HepG2 (cell line): ENCODE measurements around the gene MST1R. TPM values are rescaled to one million over a fixed set of nuclear protein-coding genes. Genes with fewer than 3 reads are reported as not detected.

ENCODE experiments used
- ATM ChIP-seq: fragments of 450-650 bp; IDR thresholded peaks from 2 replicates; pipeline ENCODE4 v1.7.1; 2017; ENCODE audit warnings: mild to moderate bottlenecking, borderline replicate concordance
- EED ChIP-seq: sonication (generic); formaldehyde crosslinking; IDR thresholded peaks from 2 replicates; pipeline ENCODE4 v1.5.0; 2020; ENCODE audit warnings: mild to moderate bottlenecking, missing genetic modification reagents
- FOXK2 ChIP-seq: fragments of 450-650 bp; IDR thresholded peaks from 2 replicates; pipeline ENCODE4 v1.6.1; 2016
- FOXP4 ChIP-seq: sonication (generic); formaldehyde crosslinking; IDR thresholded peaks from 2 replicates; pipeline ENCODE4 v1.4.0; 2020; ENCODE audit warnings: missing genetic modification reagents
- MTA1 ChIP-seq: sonication (generic); formaldehyde crosslinking; IDR thresholded peaks from 2 replicates; pipeline ENCODE4 v1.4.0; 2020; ENCODE audit warnings: missing genetic modification reagents, mild to moderate bottlenecking, borderline replicate concordance
- TBP ChIP-seq: sonication (generic); formaldehyde crosslinking; IDR thresholded peaks from 2 replicates; pipeline ENCODE4 v1.5.0; 2020; ENCODE audit warnings: missing genetic modification reagents
- ZFP37 ChIP-seq: sonication (generic); formaldehyde crosslinking; IDR thresholded peaks from 2 replicates; pipeline ENCODE4 v1.4.0; 2020; ENCODE audit warnings: missing genetic modification reagents, borderline replicate concordance
- ZNF318 ChIP-seq: sonication (generic); formaldehyde crosslinking; IDR thresholded peaks from 2 replicates; pipeline ENCODE4 v1.4.0; 2020; ENCODE audit warnings: mild to moderate bottlenecking, missing genetic modification reagents
- ZNF547 ChIP-seq: sonication (generic); formaldehyde crosslinking; IDR thresholded peaks from 2 replicates; pipeline ENCODE4 v1.5.1; 2020; ENCODE audit warnings: mild to moderate bottlenecking, missing genetic modification reagents
- ZSCAN31 ChIP-seq: sonication (generic); formaldehyde crosslinking; IDR thresholded peaks from 2 replicates; pipeline ENCODE4 v1.5.0; 2020; ENCODE audit warnings: low read depth, mild to moderate bottlenecking, missing genetic modification reagents
- polyA plus RNA-seq, 8 experiments: library from polyadenylated mRNA; depleted of rRNA in 3 of 8; stranded (reverse) in 7 of 8; unstranded in 1 of 8; fragments of >200 nt; fragmentation: Illumina TruSeq in 4 of 8; extraction: Trizol in 4 of 8; gene quantifications; 2 replicates each; pipeline versions ENCODE4 v1.2.1 to v1.2.3, GENCODE V29; 2011 to 2016; ENCODE audit warnings: low read depth in 4 of 8, missing spikeins in 1 of 8, mixed read lengths in 1 of 8; ENCODE audit not compliant: insufficient read depth in 1 of 8
- total RNA-seq, 5 experiments: library from RNA; depleted of rRNA; stranded (reverse); fragments of >200 nt; fragmentation: Illumina TruSeq; extraction: Trizol; gene quantifications; 2 replicates each; pipeline ENCODE4 v1.2.3, GENCODE V29; 2016; ENCODE audit warnings: low read depth in 1 of 5
- TF ChIP-seq, protein P1 (sequence below): sonication (generic); formaldehyde crosslinking; IDR thresholded peaks from 2 replicates; pipeline ENCODE4 v1.5.0; 2020; ENCODE audit warnings: missing genetic modification reagents
- TF ChIP-seq, protein P2 (sequence below): sonication (generic); formaldehyde crosslinking; IDR thresholded peaks from 2 replicates; pipeline ENCODE4 v1.4.0; 2020; ENCODE audit warnings: missing genetic modification reagents
- TF ChIP-seq, protein P3 (sequence below): sonication (generic); formaldehyde crosslinking; IDR thresholded peaks from 2 replicates; pipeline ENCODE4 v1.5.0; 2020; ENCODE audit warnings: mild to moderate bottlenecking, missing genetic modification reagents

Gene MST1R
- total and polyA plus RNA-seq, 2 of the 13 experiments (the other 11 are each of a cell fraction or from before 2014, with no cell fraction given): 0.11 to 0.77 TPM

GRCh38 chr3:49929291-49930167, 25.9 kb upstream of the MST1R start, which contains the start of gene MON1A (continued):
- TF ChIP-seq ZNF318: no peak
- TF ChIP-seq ATM: no peak
- no peak for TF ChIP-seq FOXK2
- TF ChIP-seq, protein P1, sequence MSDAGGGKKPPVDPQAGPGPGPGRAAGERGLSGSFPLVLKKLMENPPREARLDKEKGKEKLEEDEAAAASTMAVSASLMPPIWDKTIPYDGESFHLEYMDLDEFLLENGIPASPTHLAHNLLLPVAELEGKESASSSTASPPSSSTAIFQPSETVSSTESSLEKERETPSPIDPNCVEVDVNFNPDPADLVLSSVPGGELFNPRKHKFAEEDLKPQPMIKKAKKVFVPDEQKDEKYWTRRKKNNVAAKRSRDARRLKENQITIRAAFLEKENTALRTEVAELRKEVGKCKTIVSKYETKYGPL (CRISPR knock-in tag): no peak
- TF ChIP-seq ZSCAN31 (CRISPR knock-in tag): peak; percentile 45
- 0 out of 2 replicates have a peak, but pooled peaks have one; percentile 50 for TF ChIP-seq ZFP37
- TF ChIP-seq, protein P2, sequence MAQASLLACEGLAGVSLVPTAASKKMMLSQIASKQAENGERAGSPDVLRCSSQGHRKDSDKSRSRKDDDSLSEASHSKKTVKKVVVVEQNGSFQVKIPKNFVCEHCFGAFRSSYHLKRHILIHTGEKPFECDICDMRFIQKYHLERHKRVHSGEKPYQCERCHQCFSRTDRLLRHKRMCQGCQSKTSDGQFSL (CRISPR knock-in tag): no peak
- TF ChIP-seq TBP (CRISPR knock-in tag): 0 out of 2 replicates have a peak, but pooled peaks have one; percentile 22
- TF ChIP-seq EED (CRISPR knock-in tag): 0 out of 2 replicates have a peak, but pooled peaks have one; percentile 31
- peak; percentile 73; the same call in 1 of the 2 replicates for TF ChIP-seq MTA1 (CRISPR knock-in tag)
- TF ChIP-seq, protein P3, sequence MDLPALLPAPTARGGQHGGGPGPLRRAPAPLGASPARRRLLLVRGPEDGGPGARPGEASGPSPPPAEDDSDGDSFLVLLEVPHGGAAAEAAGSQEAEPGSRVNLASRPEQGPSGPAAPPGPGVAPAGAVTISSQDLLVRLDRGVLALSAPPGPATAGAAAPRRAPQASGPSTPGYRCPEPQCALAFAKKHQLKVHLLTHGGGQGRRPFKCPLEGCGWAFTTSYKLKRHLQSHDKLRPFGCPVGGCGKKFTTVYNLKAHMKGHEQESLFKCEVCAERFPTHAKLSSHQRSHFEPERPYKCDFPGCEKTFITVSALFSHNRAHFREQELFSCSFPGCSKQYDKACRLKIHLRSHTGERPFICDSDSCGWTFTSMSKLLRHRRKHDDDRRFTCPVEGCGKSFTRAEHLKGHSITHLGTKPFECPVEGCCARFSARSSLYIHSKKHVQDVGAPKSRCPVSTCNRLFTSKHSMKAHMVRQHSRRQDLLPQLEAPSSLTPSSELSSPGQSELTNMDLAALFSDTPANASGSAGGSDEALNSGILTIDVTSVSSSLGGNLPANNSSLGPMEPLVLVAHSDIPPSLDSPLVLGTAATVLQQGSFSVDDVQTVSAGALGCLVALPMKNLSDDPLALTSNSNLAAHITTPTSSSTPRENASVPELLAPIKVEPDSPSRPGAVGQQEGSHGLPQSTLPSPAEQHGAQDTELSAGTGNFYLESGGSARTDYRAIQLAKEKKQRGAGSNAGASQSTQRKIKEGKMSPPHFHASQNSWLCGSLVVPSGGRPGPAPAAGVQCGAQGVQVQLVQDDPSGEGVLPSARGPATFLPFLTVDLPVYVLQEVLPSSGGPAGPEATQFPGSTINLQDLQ (CRISPR knock-in tag): 0 out of 2 replicates have a peak, but pooled peaks have one; percentile 55
- peak; percentile 47 for TF ChIP-seq FOXP4
- peak; percentile 56; the same call in 1 of the 2 replicates for TF ChIP-seq ZNF547 (CRISPR knock-in tag)
